NCI-H1092 (cell line): ENCODE results near the gene KCNMB1.

Experiments used
- DNase-seq: peaks from one replicate; lab custom pipeline; 2025; lab: John Stamatoyannopoulos, UW

The KCNMB1 gene

DNA sequence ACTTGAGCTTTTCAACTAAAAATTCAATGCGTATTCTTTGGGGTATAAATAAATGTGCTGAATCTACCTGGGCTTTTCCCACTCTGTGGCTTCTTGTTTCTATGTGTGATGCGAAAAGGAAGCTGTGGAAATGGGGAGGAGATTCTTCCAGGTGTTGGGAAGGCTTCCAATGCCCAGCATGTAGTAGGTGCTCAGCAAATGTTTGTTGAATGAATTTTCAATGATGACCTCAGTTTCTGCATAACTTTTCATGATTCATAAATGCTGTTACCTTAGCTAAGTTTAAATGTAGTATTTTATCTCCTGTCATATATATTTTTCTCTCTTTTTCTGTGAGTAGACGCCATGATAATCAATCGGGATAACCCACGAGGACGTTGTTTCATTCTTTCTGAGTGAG, 25.6 kb upstream of the KCNMB1 start:
- no peak for DNase-seq

DNA sequence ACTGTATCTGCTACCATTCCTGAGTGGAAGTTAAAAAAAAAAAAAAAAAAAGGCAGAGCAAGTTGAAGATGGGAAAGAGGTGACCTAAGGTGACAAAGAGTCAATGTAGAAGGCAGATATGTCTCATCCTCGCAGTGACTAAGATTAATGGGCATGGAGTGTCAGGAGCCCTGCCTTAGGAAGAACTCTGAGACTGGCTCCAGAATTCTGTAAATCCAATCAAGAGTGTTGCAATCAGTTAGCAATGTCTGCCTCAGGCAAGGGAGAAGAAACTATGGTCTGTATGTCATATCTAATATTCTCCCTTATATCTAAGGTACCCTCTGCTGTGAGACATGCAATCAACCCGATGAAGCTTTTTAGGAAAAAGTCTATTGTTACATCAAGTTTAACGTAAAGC, 24.7 kb upstream of the KCNMB1 start:
- no peak for DNase-seq

DNA sequence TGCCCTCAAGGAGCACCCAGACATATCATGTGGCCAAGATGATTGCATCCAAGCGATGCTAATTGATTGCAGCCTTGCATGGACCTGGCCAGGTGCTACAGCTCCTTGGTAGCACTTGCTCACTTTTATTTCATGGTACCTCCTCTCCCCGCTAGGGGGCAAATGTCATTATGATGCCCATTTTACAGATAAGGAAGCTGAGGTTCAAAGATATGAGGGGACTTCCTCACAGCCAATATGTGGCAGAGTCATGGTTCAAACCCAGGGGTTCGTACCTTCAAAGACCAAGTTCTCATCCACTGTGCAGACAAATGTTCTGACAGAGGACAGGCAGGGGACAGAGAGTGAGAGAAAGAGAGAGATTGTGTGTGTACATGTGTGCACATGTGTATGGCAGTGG, 21.9 kb upstream of the KCNMB1 start:
- DNase-seq: no peak

DNA sequence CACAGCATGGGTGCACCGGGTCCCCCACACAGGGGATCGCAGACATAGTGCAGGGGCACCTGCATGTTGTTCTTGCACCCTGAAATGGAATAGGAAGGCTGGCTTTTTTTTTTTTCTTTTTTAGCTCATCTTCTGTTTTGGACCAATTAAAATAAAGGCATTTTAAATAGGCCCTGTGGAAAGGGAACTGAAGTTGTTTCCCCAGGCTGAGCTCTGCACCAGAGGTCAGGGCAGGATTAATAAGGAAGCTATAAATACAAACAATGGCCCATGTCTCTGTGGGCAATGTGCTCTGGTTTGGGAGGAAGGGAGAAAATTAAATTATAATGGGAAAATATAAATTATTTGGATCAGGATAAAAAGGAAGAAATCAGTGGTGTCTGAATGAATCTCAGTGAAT, 21.2 kb upstream of the KCNMB1 start:
- no peak for DNase-seq

DNA sequence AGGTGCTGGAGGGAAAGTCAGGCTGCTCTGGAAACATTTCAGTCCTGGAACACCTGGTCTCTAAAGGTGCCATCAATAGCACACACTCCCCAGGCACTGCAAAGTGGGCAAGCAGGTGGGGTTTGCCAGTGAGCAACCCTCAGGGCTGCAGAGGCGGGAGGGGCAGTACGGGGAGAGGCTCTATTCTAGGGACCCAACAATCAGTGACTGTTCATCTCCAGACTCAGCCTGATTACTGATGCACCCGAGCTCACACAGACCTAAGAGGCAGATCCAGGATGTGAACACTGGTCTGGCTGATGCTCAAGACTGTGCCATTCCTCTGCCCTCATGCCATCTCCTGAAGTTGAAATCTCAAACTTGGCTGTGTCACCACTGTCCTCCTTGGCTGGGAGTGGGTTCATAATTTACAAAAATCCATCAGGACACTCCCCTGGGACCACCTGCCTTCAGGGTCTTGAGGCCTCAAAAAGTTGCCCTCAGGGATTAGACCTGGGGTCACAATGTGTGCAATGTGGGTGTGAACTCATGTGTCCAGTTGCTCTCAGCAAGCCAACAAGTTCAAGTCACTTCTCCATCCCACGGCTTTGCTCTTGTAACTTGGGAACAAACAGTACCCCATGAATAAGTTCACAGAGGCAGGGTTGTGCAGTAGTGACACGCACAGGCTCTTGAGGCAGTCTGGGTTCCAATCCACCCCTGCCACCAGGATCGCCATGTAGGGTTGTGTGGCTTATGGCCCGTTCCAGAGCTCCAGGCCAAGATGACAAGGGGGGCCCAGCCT, 19.9 kb upstream of the KCNMB1 start:
- DNase-seq: no peak

DNA sequence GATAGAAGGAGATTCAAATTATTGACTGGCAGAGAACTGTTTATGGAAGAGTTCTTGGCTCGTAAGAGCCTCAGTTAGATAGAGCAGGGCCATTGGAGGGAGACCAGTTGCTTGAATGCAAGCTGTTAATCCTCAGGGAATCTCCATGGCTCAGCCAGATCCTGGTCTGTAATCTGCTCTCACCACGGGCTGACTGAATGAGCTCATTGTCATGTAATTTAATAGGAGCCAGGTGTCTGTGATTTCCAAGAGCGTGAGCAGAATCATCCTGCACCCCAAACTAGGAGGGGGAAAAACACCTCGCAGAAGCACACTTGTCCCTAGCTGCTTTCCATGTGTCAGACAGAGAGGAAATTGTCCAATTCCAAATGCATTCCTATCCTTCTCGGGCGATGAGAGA, 19.1 kb upstream of the KCNMB1 start:
- DNase-seq: peak; percentile 18

DNA sequence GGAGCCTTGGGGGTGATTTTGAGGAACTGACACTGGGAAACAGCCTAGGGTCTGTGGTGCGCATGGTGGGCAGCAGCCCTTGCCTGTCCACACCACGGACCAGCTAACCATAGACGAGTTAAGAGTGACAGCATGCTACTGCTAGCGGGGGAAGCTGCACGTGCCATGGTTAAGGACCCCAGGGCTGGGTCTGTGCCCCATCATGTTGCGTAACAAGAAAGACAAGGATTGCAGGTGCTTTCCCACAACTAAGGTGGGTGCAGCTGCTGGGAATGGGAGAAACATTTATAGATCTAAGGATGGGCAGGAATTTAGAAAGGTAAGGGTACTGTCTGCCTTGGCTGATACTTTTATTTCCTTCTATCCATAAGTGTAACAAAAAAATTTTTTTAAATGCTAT, 17.9 kb upstream of the KCNMB1 start:
- DNase-seq: no peak

DNA sequence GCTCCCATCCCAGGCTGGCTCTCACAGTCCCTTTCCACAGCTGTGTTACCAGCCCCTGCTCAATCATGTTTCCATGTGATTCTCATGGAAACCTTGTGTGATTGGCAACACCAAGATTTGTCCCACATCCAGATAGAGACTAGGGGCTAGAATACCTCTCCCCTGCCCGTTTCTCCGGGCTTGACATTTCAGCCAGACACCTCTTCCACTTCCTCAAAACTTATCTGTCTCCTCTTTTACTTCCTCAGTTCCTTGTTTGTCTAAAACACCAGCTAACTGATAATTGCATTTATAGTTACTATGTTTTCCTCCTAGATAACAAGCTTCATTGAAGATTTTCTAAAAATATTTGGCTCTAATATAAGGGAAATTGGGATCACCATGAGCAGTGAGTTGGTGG, 16.6 kb upstream of the KCNMB1 start:
- DNase-seq: no peak

DNA sequence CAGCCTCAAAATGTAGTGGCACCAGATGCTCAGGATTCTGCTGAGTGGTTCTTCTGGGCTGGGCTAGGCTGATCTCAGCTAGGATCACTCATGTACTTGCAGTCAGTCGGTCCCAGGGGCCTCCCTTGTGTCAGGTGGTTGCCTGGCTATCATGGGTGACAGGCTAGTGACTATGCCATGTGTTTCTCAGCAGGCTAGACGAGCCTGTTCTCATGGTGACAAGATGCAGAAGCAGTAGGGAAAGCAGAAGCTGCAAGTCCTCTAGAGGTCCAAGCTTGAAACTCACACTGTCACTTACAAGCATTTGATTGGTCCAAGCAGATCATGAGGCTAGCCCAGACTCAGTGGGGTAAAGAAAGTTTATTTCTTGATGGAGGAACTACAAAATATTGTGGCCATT, 15.2 kb upstream of the KCNMB1 start:
- no peak for DNase-seq

DNA sequence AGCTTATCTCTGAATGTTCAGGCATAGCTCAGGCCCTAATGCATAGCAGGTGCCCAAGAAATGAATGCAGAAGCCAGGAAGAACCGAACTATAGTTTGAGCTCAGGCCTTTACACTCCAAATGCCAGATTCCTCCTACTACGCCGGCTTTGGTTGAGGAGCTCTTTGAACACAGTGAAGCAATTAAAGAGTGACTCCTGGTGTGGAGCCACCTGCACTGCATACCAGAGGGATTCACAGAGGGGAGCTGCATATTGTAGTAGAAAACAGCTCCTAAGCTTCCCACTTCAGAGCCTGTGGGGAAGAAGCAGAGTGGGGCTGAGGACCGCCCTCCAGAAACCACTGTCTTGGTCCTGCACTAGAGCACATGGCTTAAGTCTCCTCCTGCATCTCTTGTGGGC, 14.5 kb upstream of the KCNMB1 start:
- DNase-seq: no peak

DNA sequence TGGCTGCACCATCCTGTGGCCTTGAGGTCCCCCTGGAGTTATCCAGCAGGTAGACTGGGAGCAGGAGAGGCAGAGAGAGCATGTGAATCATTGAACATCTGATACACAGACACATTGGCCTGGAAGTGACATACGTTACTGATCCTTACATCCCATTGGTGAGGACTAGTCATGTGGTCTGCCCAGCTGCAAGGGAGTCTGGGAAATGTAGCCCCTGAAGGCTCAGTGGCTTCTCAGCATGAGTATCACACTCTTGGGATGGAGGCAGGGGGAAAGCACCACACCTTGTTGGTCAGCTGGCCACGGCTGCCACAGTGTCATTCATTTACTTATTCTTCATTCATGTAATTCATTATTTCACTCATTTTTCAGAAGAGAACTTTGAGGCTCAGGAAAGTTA, 13.3 kb upstream of the KCNMB1 start:
- no peak for DNase-seq

DNA sequence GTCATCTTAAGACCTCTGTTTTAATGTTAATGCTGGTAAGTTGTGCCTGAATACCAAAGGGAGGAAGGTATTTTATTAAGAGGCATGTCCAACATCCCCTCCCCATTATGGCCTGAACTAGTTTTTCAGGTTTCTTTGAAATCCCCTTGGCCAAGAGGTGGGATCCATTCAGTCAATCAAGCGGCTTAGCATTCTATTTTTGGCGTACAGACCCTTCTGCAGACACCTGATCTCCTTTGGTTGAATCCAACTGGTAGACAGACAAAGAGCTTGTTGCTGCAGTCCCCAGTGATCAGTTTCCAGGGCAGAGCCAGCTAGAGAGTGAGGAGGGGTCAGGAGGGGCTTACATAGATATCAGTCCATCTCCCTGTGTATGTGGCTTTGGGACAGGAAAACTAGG, 7.9 kb upstream of the KCNMB1 start:
- no peak for DNase-seq

DNA sequence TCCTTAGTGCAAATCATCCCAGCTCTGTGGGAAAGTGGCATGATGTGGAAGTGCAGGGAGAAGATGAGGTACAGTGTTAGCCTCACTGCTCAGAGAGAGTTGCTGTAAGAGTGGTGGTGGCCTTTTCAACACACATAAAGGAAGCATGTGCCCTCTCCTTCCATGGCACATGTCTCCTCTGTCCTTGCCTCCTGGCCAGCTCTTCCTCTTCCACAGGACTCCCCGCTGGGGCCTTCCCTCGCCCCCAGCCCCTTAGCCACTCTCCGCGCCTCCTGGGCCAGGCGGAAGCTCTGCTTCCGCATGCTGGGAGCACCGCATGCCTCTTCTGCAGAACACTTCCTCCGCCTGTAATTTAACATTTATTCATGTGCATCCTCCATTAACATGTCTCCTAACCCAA, 4.8 kb upstream of the KCNMB1 start:
- no peak for DNase-seq

DNA sequence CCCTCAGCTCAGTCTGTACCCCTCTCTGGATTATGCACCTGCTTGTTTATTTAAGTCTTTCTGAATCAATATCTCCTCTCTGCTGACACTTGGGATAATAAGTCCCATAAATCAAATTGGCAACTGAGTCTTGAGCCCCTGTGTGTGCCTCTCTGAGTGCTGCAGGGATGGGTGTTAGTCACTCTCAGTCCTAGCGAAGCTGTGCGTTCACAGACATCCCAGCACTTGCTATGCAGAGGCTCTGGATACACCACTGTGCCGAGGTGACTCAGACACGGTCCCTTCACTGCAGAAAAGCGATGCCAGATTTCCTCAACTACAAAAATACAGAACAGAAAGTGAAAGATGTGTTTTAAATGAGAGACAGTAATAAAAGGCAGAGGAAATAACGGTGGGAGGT, 4.1 kb upstream of the KCNMB1 start:
- no peak for DNase-seq

DNA sequence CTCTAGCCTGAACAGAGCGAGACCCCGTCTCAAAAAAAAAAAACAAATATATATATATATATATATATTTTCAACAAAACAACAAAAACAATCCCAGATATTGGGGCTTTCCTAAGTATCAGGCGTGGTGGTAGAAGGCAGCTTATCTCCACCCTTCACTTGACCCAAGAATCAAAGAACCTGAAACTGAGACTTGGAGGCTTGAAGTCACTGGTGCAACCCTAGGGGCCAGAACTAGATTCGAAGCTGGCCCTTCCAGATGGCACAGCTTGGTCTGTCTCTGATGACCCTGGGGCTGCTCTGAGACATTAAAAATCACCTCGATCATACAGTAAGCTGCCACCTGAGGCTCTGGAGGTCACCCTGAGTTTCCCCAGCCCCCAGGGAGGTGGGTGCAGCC, 1.3 kb upstream of the KCNMB1 start:
- no peak for DNase-seq

DNA sequence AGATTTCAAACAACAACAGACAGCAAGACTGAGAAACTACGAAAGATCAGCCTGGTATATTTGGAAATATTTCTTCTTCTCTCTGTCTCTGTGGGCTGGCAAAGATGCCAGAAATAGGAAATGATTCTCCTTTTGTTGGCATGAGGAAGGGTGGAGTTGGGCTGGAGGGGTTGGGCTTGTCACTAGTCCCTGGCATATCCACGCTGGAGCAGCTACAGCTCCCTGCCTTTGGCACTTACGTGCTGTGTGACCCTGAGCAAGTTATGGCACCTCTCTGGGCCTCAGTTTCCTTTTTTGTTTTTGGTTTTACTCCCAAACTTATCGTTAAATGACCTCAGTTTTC, 354 bp upstream of the KCNMB1 start:
- DNase-seq: no peak

DNA sequence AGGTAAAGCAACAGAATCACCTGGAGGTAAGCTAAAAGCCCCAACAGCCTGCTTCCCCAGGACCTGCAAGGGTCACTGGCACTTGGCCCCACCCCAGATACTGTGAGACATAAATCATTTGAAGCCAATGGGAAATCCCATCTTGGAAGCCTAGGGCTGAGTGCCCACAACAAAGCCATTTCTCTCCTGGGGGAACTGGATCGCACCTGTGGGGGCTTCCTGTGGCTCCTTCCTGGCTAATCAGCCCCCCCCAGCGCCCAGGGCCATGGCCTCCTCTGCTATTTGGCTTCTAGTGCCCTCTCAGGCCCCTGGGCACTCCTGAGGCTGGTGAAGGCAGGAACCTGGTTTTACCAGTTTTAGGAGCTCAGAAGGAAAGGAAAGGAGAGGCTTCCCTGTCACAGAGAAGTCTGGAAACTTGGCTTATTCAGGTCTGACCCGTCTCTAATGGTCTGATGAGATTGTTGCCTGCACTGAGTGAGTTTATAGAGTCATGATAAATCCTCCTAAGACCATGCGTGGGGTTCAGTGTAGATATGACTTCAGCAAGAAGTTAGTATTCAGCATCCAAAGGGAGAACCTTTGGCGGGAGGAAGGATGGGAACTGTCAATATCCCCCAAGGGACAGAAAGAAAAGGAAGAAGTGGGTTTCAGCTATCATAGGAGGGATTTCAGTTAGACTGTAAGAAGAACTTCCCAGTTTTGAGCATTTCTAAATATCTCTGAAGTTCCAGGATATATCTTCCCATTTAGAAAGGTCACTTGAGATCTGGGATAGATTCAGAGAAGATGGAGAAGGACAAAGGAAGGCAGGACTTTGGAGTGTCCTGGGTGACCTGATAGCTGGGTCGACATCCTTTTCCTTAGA, 1.2 kb downstream of the KCNMB1 start:
- DNase-seq: no peak

DNA sequence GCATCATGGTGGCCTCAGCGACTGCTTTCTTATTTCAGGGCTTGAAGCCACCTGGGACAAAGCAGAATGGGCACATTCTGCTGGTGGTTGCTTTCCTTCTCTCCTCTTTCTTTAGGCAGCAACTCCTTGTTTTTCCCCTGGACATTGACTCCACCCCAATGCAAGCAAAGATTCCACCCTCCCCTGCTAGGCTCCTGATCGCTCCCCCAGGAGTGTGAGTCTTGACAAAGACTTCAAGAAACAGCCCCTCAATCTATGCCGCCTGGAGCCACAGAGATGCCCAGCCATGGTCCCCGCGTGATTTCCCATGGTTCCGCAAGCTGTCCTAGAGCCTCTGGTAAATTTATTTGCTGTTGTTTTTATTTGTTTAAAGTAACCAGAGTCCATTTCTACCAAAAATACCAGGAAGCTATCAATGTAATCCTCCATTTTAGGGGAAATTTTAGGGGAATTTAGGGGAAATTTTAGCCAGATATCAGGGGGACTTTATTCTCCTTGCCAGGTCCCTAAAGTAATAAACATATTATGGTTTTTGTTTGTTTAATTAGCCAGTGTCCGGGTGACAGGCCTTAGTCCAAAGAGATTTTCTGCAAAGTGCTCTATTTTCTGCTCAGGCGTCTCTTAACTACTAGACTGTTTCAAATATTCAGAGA, 2.3 kb downstream of the KCNMB1 start:
- DNase-seq: no peak

DNA sequence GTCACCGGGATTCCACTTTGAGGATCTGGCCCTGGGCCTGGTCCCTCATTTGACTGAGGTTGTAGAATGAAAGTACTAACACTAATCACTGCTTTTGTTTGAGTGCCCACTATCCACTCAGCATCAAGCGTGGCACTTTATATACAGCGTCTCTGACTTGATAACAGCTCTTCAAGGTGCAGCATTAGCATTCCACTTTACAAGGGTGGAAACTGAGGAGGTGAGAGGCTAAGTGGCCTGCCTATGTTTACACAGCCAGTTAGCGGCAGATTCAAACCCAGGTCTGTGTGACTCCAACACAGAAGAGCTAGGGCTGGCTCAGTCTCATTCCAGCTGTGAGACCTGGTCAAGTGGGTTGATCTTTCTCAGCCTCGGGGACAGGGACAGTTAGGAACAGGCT, 5.9 kb downstream of the KCNMB1 start:
- DNase-seq: no peak

DNA sequence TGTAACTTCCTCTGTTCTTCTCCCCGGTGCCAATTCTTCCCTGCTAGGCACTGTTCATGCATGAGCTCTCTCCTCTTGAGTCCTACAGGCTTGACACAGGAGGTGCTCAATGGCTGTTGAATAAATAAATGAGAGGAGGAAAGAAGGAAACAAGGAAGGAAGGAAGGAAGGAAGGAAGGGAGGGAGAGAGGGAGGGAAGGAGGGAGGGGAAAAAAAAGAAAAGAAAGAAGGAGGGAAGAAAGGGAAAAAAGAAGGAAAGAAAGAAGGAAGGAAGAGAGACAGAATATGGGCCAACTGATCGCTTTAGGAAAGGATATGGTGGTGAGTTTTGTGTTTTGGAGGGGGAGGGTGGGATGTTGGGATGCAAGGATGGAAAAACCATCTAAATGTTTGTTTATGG, 6.4 kb downstream of the KCNMB1 start:
- no peak for DNase-seq

DNA sequence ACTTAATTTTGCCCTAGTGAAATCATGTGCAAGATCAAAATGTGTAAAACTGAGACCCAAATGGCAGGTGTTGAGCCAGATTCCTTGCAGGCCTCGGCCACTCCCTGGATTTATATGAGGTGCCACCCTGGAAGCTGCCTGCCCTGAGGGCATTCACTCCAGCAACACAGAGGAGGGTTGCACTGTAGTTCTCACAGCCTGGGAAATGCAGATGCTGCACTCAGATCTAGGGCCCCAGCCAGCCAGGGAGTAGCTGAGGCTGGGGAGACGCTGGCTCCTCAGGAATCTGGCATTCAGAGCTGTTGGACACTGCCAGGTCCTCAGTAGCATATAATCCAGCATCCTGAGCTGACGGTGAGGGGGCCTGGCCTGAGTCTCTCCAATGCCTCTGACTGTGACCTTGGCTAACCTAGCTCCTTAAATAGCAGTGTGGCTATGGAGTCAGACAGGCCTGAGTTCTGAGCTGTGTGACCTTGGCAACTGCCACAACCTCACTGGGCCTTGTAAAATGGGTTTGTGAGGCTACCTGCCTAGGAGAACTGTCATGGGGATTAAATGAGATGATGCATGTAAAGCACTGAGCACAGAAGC, 8.7 kb downstream of the KCNMB1 start:
- DNase-seq: no peak

DNA sequence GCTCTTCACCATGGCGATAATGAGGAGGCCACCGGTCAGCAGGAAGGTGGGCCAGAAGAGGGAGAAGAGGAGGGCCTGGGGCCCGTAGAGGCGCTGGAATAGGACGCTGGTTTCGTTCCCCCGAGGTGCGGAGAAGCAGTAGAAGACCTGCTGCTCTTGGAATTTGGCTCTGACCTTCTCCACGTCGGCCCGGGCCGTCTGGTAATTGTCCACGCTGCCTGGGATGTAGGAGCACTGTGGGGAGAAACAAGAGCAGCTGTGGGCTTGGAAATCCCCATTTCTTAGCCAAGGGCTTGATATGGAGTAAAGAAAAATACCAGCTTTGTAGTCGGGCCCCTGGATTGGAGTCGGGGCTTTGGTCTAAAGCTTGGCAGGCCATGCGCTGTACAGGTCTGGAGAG, 10.4 kb downstream of the KCNMB1 start:
- DNase-seq: no peak

DNA sequence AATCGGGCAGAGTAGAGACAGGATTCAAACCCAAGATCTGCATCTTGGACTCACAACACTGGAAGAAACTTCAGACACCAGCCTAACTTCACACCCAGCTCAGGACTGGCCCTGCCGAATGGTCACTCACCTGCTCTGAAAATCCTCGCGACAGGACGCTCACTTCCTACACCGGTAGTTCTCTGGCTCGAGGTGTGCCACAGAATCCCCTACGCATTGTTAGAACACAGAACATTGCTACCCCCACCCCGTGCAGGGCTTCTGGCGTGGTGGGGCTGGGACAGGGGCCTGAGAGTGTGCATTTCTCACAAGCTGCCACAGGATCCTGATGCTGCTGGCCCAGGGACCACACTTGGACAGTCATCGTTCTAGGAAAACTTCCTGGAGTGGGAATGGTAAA, 12.1 kb downstream of the KCNMB1 start:
- no peak for DNase-seq
